GM15510 (cell line): ENCODE measurements around the gene PITRM1.

Experiments used
- POLR2A ChIP-seq: IDR thresholded peaks from 3 replicates; pipeline ENCODE4 v1.6.1; 2011; ENCODE audit warnings: borderline replicate concordance; ENCODE audit not compliant: insufficient read length; ENCODE audit errors: extremely low read depth

Gene PITRM1

GRCh38 chr10:3109196-3109595 lies 63.4 kb downstream of the PITRM1 start:
- no peak for TF ChIP-seq POLR2A

- TF ChIP-seq POLR2A, result no peak
Measured at GRCh38 chr10:3108575-3109105, 63.9 kb downstream of the PITRM1 start.

GRCh38 chr10:3108033-3108432 lies 64.5 kb downstream of the PITRM1 start:
- no peak for TF ChIP-seq POLR2A

- no peak for TF ChIP-seq POLR2A
Measured at GRCh38 chr10:3107426-3107961, 65.1 kb downstream of the PITRM1 start.

GRCh38 chr10:3106928-3107425 lies 65.6 kb downstream of the PITRM1 start:
- TF ChIP-seq POLR2A, result no peak

GRCh38 chr10:3105905-3106304 lies 66.7 kb downstream of the PITRM1 start:
- TF ChIP-seq POLR2A, result no peak

GRCh38 chr10:3105166-3105565 lies 67.4 kb downstream of the PITRM1 start:
- TF ChIP-seq POLR2A, result no peak

GRCh38 chr10:3104251-3104918 lies 68.2 kb downstream of the PITRM1 start:
- TF ChIP-seq POLR2A, result no peak

GRCh38 chr10:3103646-3104045 lies 68.9 kb downstream of the PITRM1 start:
- TF ChIP-seq POLR2A, result no peak

GRCh38 chr10:3102720-3103427 lies 69.7 kb downstream of the PITRM1 start:
- no peak for TF ChIP-seq POLR2A

GRCh38 chr10:3100856-3101640 lies 71.5 kb downstream of the PITRM1 start:
- TF ChIP-seq POLR2A, result no peak

- no peak for TF ChIP-seq POLR2A
Measured at GRCh38 chr10:3100093-3100792, 72.3 kb downstream of the PITRM1 start.

GRCh38 chr10:3099291-3100092 lies 73.1 kb downstream of the PITRM1 start:
- TF ChIP-seq POLR2A, result no peak

- TF ChIP-seq POLR2A, result no peak
Measured at GRCh38 chr10:3098689-3099088, 73.9 kb downstream of the PITRM1 start.

- TF ChIP-seq POLR2A, result no peak
Measured at GRCh38 chr10:3097160-3097559, 75.4 kb downstream of the PITRM1 start.
